K562 (cell line): Measurements from ENCODE around the gene PRAMEF7.
"Not testable (repeated sequence)": the region's sequence is repeated elsewhere in the genome, so short reads cannot be mapped to it uniquely, and the experiment has no call there.

Experiments used
- CTCF ChIP-seq, 3 experiments: IDR thresholded peaks in 2 of 3; conservative IDR thresholded peaks in 1 of 3; 2 replicates each; pipeline ENCODE4 v1.5.1; 2011 to 2012; ENCODE audit warnings: low read length in 3 of 3, mild to moderate bottlenecking in 3 of 3, control low read depth in 2 of 3, improper control_type of control experiment in 1 of 3, inconsistent platforms in 1 of 3, low read depth in 1 of 3, mixed read lengths in 1 of 3, moderate library complexity in 1 of 3; ENCODE audit not compliant: insufficient read depth in 2 of 3
- EP300 ChIP-seq: IDR thresholded peaks from 2 replicates; pipeline ENCODE4 v1.6.1; 2012; ENCODE audit warnings: low read length, improper control_type of control experiment
- HEY1 ChIP-seq: fragments of 250-450 bp; sonication (Bioruptor Pico); IDR thresholded peaks from 2 replicates; pipeline ENCODE4 v1.5.0; 2020; ENCODE audit warnings: mild to moderate bottlenecking, moderate library complexity, borderline replicate concordance
- NFE2L1 ChIP-seq: fragments of 450-650 bp; IDR thresholded peaks from 2 replicates; pipeline ENCODE4 v1.6.1; 2016; ENCODE audit warnings: missing genetic modification characterization, low read depth, mild to moderate bottlenecking, missing compliant biosample characterization, moderate library complexity, borderline replicate concordance
- THAP7 ChIP-seq: fragments of 250-450 bp; sonication (Bioruptor Pico); IDR thresholded peaks from 2 replicates; pipeline ENCODE4 v1.5.0; 2021
- ZEB2 ChIP-seq: fragments of 450-650 bp; IDR thresholded peaks from 2 replicates; pipeline ENCODE4 v1.6.1; 2016
- TF ChIP-seq, protein P1 (sequence below): fragments of 450-650 bp; formaldehyde crosslinking; IDR thresholded peaks from 2 replicates; pipeline ENCODE4 v1.4.0; 2022; ENCODE audit warnings: missing genetic modification characterization

GRCh38 chr1:12898170-12898569 is 18.2 kb upstream of the PRAMEF7 start, which contains the start of gene PRAMEF10:
- TF ChIP-seq, protein P1, sequence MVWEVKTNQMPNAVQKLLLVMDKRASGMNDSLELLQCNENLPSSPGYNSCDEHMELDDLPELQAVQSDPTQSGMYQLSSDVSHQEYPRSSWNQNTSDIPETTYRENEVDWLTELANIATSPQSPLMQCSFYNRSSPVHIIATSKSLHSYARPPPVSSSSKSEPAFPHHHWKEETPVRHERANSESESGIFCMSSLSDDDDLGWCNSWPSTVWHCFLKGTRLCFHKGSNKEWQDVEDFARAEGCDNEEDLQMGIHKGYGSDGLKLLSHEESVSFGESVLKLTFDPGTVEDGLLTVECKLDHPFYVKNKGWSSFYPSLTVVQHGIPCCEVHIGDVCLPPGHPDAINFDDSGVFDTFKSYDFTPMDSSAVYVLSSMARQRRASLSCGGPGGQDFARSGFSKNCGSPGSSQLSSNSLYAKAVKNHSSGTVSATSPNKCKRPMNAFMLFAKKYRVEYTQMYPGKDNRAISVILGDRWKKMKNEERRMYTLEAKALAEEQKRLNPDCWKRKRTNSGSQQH (CRISPR knock-in tag), result not testable (repeated sequence)
- not testable (repeated sequence) for TF ChIP-seq EP300; NFE2L1; ZEB2; CTCF (IDR thresholded peaks at IDR 0.05 in 2 of 3, conservative IDR thresholded peaks at IDR 0.05 in 1 of 3; ENCODE audit: insufficient read depth in 2 of 3, low read depth in 1 of 3, low read length in 3 of 3); THAP7; HEY1 (CRISPR knock-in tag)
